Measurements from ENCODE around the gene ZNF20.
A peak's percentile ranks its signal among the peaks of the same experiment; 100 is the strongest.

The ZNF20 gene

DNA sequence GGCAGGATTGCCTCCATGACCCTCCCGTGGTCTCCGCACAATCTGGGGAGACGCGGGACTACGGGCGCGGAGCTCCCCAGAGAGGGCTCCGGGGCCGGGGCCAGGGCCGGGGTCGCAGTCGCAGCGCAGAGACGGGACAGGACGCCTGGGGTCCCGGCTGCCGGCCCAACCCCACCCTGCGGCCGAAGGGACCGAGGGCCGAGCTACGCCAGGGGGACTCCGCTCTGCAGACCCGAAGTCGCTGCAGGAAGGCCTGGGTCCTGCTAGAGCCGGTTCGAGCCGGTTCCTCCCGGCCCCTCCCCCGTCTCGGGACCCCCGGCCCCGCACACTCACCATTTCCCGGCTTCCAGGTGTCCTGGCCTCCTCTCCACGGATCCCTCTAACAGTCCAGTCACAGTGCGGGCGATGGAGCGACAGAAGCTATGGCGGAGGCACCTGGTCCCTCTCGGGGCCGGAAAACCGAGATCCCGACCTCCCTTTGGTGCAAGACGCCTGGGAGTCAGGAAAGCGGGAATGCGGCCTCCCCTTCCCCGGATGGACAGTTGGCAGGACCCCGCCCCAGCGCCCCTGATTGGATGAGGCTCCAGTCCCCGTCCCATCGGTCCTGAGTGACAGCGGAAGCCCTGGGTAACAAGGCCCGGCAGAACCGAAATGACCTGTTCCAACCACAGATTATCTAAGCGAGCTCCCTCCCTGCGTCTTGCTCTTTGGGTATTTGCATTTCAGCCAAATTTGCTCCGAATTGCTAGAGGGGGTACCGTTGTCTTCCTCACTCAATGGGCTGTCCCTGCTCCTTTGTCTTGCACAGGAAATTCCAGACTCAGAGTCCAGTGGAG is 16.3 kb upstream of the ZNF20 start, which contains the start of gene ZNF625:
Gene ZNF625, minus strand, starts transcription at position 512 of the 836 bp plus-strand sequence. Its CDS starts 176 bp downstream, at position 336.
- TF ChIP-seq ZNF565 (CRISPR knock-in tag; conservative IDR thresholded peaks at IDR 0.05; ENCODE audit: low read depth) (no peak), CSDC2 (CRISPR knock-in tag; IDR thresholded peaks at IDR 0.05) (no peak), OSR1 (CRISPR knock-in tag; IDR thresholded peaks at IDR 0.05) (no peak), CSRNP3 (CRISPR knock-in tag; IDR thresholded peaks at IDR 0.05) (no peak), ZNF70 (CRISPR knock-in tag; IDR thresholded peaks at IDR 0.05) (no peak), TOX (CRISPR knock-in tag; IDR thresholded peaks at IDR 0.05; ENCODE audit: borderline replicate concordance) (no peak), CREB5 (CRISPR knock-in tag; IDR thresholded peaks at IDR 0.05; ENCODE audit: low read depth) (no peak), TSHZ2 (CRISPR knock-in tag; IDR thresholded peaks at IDR 0.05) (no peak), ARNTL (CRISPR knock-in tag; IDR thresholded peaks at IDR 0.05; ENCODE audit: borderline replicate concordance, low read depth) (no peak), ZC3H10 (CRISPR knock-in tag; IDR thresholded peaks at IDR 0.05) (no peak)
- TF ChIP-seq, protein P1, sequence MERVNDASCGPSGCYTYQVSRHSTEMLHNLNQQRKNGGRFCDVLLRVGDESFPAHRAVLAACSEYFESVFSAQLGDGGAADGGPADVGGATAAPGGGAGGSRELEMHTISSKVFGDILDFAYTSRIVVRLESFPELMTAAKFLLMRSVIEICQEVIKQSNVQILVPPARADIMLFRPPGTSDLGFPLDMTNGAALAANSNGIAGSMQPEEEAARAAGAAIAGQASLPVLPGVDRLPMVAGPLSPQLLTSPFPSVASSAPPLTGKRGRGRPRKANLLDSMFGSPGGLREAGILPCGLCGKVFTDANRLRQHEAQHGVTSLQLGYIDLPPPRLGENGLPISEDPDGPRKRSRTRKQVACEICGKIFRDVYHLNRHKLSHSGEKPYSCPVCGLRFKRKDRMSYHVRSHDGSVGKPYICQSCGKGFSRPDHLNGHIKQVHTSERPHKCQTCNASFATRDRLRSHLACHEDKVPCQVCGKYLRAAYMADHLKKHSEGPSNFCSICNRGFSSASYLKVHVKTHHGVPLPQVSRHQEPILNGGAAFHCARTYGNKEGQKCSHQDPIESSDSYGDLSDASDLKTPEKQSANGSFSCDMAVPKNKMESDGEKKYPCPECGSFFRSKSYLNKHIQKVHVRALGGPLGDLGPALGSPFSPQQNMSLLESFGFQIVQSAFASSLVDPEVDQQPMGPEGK (CRISPR knock-in tag; IDR thresholded peaks at IDR 0.05; ENCODE audit: borderline replicate concordance) = no peak
- peak; percentile 99 for ATAC-seq

- ATAC-seq = no peak
- TF ChIP-seq, protein P2, sequence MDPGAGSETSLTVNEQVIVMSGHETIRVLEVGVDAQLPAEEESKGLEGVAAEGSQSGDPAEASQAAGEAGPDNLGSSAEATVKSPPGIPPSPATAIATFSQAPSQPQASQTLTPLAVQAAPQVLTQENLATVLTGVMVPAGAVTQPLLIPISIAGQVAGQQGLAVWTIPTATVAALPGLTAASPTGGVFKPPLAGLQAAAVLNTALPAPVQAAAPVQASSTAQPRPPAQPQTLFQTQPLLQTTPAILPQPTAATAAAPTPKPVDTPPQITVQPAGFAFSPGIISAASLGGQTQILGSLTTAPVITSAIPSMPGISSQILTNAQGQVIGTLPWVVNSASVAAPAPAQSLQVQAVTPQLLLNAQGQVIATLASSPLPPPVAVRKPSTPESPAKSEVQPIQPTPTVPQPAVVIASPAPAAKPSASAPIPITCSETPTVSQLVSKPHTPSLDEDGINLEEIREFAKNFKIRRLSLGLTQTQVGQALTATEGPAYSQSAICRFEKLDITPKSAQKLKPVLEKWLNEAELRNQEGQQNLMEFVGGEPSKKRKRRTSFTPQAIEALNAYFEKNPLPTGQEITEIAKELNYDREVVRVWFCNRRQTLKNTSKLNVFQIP (CRISPR knock-in tag; IDR thresholded peaks at IDR 0.05; ENCODE audit: borderline replicate concordance, low read depth) = no peak
- TF ChIP-seq, protein P1 (CRISPR knock-in tag; IDR thresholded peaks at IDR 0.05; ENCODE audit: borderline replicate concordance) = no peak
- TF ChIP-seq RARB (CRISPR knock-in tag; IDR thresholded peaks at IDR 0.05) = no peak
- no peak for TF ChIP-seq TSHZ2 (CRISPR knock-in tag; IDR thresholded peaks at IDR 0.05)
- no peak for TF ChIP-seq CSRNP3 (CRISPR knock-in tag; IDR thresholded peaks at IDR 0.05)
- no peak for TF ChIP-seq BACH2 (CRISPR knock-in tag; IDR thresholded peaks at IDR 0.05; ENCODE audit: borderline replicate concordance)
- TF ChIP-seq ZFP30 (CRISPR knock-in tag; IDR thresholded peaks at IDR 0.05) = no peak
- no peak for TF ChIP-seq ARNTL (CRISPR knock-in tag; IDR thresholded peaks at IDR 0.05; ENCODE audit: borderline replicate concordance, low read depth)
Observed at GRCh38 chr19:12155324-12155860, 15.2 kb upstream of the ZNF20 start.
